ENCODE results near the gene POU6F2.

GRCh38 chr7:39468261-39468660 lies 490.6 kb downstream of the POU6F2 start:
- no peak for TF ChIP-seq EZH2phosphoT487 (IDR thresholded peaks at IDR 0.05; ENCODE audit: insufficient read depth, low read depth)
- no peak for TF ChIP-seq EZH2 (IDR thresholded peaks at IDR 0.05; ENCODE audit: insufficient read depth, poor library complexity, severe bottlenecking)
